HepG2 (cell line): Measurements from ENCODE around the gene CDK10. TPM values are rescaled to one million over a fixed set of nuclear protein-coding genes. Genes with fewer than 3 reads are reported as not detected.

Source experiments
- ATAC-seq: fragments of 200-7000 bp; cut with Tn5 transposase; 3 replicates; pipeline ENCODE4 v1.9.1; 2020; ENCODE audit warnings: mild to moderate bottlenecking, moderate library complexity
- BruUV-seq: library from RNA; stranded (reverse); fragments of 400-500 nt; replicated peaks from 2 replicates; lab custom pipeline; 2021; lab: Mats Ljungman, UMichigan
- CTCF ChIA-PET: fragments of 300-600 bp; formaldehyde crosslinking; extraction: SDS; loops from one replicate; lab custom pipeline; 2021; ENCODE audit warnings: low total read pairs, inconsistent platforms, low intra/inter-chr PET ratio; lab: Yijun Ruan, JAX
- POLR2A ChIA-PET: fragments of 350-600 bp; sonication (Branson Sonifier 250); formaldehyde crosslinking; loops from one replicate; lab custom pipeline; 2020; ENCODE audit warnings: antibody characterized with exemption, inconsistent platforms; lab: Yijun Ruan, JAX
- DNase-seq: peaks from one replicate; pipeline ENCODE4 v3.0.0-alpha.2; 2015; ENCODE audit warnings: low spot score
- FAIRE-seq: peaks from 3 replicates; lab custom pipeline; 2011; peaks lifted over from hg19 to GRCh38; lab: Jason Lieb, UNC
- H2AFZ ChIP-seq: one replicate; pipeline ENCODE4 v1.6.1; 2011; ENCODE audit warnings: low read length, inconsistent platforms
- H3K27ac ChIP-seq: fragments of 300-600 bp; 3 replicates; pipeline ENCODE4 v1.8.0; 2011; ENCODE audit warnings: mixed run types, mild to moderate bottlenecking, mixed read lengths, low read length, inconsistent platforms; ENCODE audit not compliant: insufficient read depth; ENCODE audit errors: extremely low read length
- H3K27me3 ChIP-seq, 2 experiments: fragments of 200-600 bp in 1 of 2; 2 replicates in 1 of 2; 3 replicates in 1 of 2; pipeline versions ENCODE4 v1.6.0 to v1.8.0; 2011; ENCODE audit warnings: low read length in 2 of 2, mild to moderate bottlenecking in 2 of 2, moderate library complexity in 2 of 2, inconsistent platforms in 1 of 2; ENCODE audit not compliant: insufficient read depth in 2 of 2, control insufficient read depth in 1 of 2
- H3K36me3 ChIP-seq, 2 experiments: fragments of 200-600 bp in 1 of 2; replicated peaks in 1 of 2; 2 replicates in 1 of 2; 3 replicates in 1 of 2; pipeline versions ENCODE4 v1.5.1 to v1.8.0; 2011; ENCODE audit warnings: low read length in 2 of 2, inconsistent platforms in 1 of 2; ENCODE audit not compliant: insufficient read depth in 2 of 2, control insufficient read depth in 1 of 2
- H3K4me1 ChIP-seq: 2 replicates; pipeline ENCODE4 v1.5.1; 2012; ENCODE audit warnings: low read length, inconsistent platforms; ENCODE audit not compliant: insufficient read depth
- H3K4me2 ChIP-seq: 2 replicates; pipeline ENCODE4 v1.6.0; 2011; ENCODE audit warnings: low read depth, low read length, inconsistent platforms
- H3K4me3 ChIP-seq, 3 experiments: fragments of 200-600 bp in 1 of 3; sonication (generic), shearing (Covaris generic) in 1 of 3; replicated peaks in 1 of 3; 2 replicates each; pipeline ENCODE4 v1.5.1; 2011 to 2016; ENCODE audit warnings: low read length in 3 of 3, inconsistent platforms in 2 of 3, low read depth in 2 of 3, mild to moderate bottlenecking in 2 of 3, control low read depth in 1 of 3, mixed read lengths in 1 of 3; ENCODE audit not compliant: insufficient read depth in 1 of 3
- H3K79me2 ChIP-seq: one replicate; pipeline ENCODE4 v1.6.1; 2011; ENCODE audit warnings: low read length, inconsistent platforms; ENCODE audit not compliant: insufficient read depth
- H3K9ac ChIP-seq: 2 replicates; pipeline ENCODE4 v1.6.0; 2011; ENCODE audit warnings: mild to moderate bottlenecking, low read depth, low read length, inconsistent platforms; ENCODE audit not compliant: insufficient read depth
- H3K9me3 ChIP-seq: 2 replicates; pipeline ENCODE4 v1.5.1; 2012; ENCODE audit warnings: mild to moderate bottlenecking, low read length
- H4K20me1 ChIP-seq: 2 replicates; pipeline ENCODE4 v1.6.0; 2011; ENCODE audit warnings: inconsistent platforms, mild to moderate bottlenecking, low read length, moderate library complexity; ENCODE audit not compliant: insufficient read depth
- ATF7-NPFF ChIP-seq: sonication (generic); formaldehyde crosslinking; IDR thresholded peaks from 2 replicates; pipeline ENCODE4 v1.8.1; 2023; ENCODE audit warnings: mild to moderate bottlenecking, low read depth, missing genetic modification reagents, moderate library complexity
- KAT2B ChIP-seq: fragments of 150-350 bp; IDR thresholded peaks from 2 replicates; pipeline ENCODE4 v1.6.1; 2014; ENCODE audit warnings: low read depth, low read length, borderline replicate concordance
- MXD4 ChIP-seq: IDR thresholded peaks from 2 replicates; pipeline ENCODE4 v1.6.1; 2016; ENCODE audit warnings: mild to moderate bottlenecking, missing biosample characterization, missing genetic modification reagents
- NFKB2 ChIP-seq: sonication (generic); formaldehyde crosslinking; IDR thresholded peaks from 2 replicates; pipeline ENCODE4 v1.4.0; 2020; ENCODE audit warnings: missing genetic modification reagents, borderline replicate concordance
- NFRKB ChIP-seq: fragments of 450-650 bp; IDR thresholded peaks from 2 replicates; pipeline ENCODE4 v1.6.1; 2017
- POGZ ChIP-seq: sonication (generic); formaldehyde crosslinking; IDR thresholded peaks from 2 replicates; pipeline ENCODE4 v1.4.0; 2020; ENCODE audit warnings: mild to moderate bottlenecking, missing genetic modification reagents
- TOE1 ChIP-seq: sonication (generic); formaldehyde crosslinking; IDR thresholded peaks from 2 replicates; pipeline ENCODE4 v1.4.0; 2020; ENCODE audit warnings: mild to moderate bottlenecking, missing genetic modification reagents
- ZNF567 ChIP-seq: sonication (generic); formaldehyde crosslinking; IDR thresholded peaks from 2 replicates; pipeline ENCODE4 v1.8.1; 2023; ENCODE audit warnings: mild to moderate bottlenecking, missing genetic modification reagents, borderline replicate concordance
- ZNF7 ChIP-seq: IDR thresholded peaks from 2 replicates; pipeline ENCODE4 v1.6.1; 2016; ENCODE audit warnings: missing biosample characterization, missing genetic modification reagents
- ZNF891 ChIP-seq: sonication (generic); formaldehyde crosslinking; IDR thresholded peaks from 2 replicates; pipeline ENCODE4 v1.5.0; 2020; ENCODE audit warnings: mild to moderate bottlenecking, missing genetic modification reagents
- WGBS: methylation state at CpG from one replicate; pipeline ENCODE4 v1.1.6; 2017; ENCODE audit warnings: low lambda C conversion rate; 5-methylcytosine and 5-hydroxymethylcytosine counted together
- in situ Hi-C: cut with HindIII; loops from 2 replicates; pipeline ENCODE4 v1.10.0; 2017; ENCODE audit warnings: low pct_unique_long_range_greater_than_20kb; ENCODE audit not compliant: extremely low pct_ligation_motif_present
- intact Hi-C: fragments of 100-400 bp; cut with micrococcal nuclease; formaldehyde crosslinking; loops from one replicate; pipeline ENCODE4 v1.10.0; 2022; ENCODE audit not compliant: unreplicated experiment
- polyA plus RNA-seq, 8 experiments: library from polyadenylated mRNA; depleted of rRNA in 3 of 8; stranded (reverse) in 7 of 8; unstranded in 1 of 8; fragments of >200 nt; fragmentation: Illumina TruSeq in 4 of 8; extraction: Trizol in 4 of 8; gene quantifications; 2 replicates each; pipeline versions ENCODE4 v1.2.1 to v1.2.3, GENCODE V29; 2011 to 2016; ENCODE audit warnings: low read depth in 4 of 8, missing spikeins in 1 of 8, mixed read lengths in 1 of 8; ENCODE audit not compliant: insufficient read depth in 1 of 8
- total RNA-seq, 5 experiments: library from RNA; depleted of rRNA; stranded (reverse); fragments of >200 nt; fragmentation: Illumina TruSeq; extraction: Trizol; gene quantifications; 2 replicates each; pipeline ENCODE4 v1.2.3, GENCODE V29; 2016; ENCODE audit warnings: low read depth in 1 of 5
- TF ChIP-seq, protein P1 (sequence below): sonication (generic); formaldehyde crosslinking; IDR thresholded peaks from 2 replicates; pipeline ENCODE4 v1.4.0; 2020; ENCODE audit warnings: mild to moderate bottlenecking, missing genetic modification reagents
- TF ChIP-seq, protein P2 (sequence below): sonication (generic); formaldehyde crosslinking; IDR thresholded peaks from 2 replicates; pipeline ENCODE4 v1.4.0; 2020; ENCODE audit warnings: mild to moderate bottlenecking, missing genetic modification reagents, borderline replicate concordance

Gene CDK10
- total and polyA plus RNA-seq, 2 of the 13 experiments (the other 11 are each of a cell fraction or from before 2014, with no cell fraction given): 2.5 to 3.9 TPM

DNA sequence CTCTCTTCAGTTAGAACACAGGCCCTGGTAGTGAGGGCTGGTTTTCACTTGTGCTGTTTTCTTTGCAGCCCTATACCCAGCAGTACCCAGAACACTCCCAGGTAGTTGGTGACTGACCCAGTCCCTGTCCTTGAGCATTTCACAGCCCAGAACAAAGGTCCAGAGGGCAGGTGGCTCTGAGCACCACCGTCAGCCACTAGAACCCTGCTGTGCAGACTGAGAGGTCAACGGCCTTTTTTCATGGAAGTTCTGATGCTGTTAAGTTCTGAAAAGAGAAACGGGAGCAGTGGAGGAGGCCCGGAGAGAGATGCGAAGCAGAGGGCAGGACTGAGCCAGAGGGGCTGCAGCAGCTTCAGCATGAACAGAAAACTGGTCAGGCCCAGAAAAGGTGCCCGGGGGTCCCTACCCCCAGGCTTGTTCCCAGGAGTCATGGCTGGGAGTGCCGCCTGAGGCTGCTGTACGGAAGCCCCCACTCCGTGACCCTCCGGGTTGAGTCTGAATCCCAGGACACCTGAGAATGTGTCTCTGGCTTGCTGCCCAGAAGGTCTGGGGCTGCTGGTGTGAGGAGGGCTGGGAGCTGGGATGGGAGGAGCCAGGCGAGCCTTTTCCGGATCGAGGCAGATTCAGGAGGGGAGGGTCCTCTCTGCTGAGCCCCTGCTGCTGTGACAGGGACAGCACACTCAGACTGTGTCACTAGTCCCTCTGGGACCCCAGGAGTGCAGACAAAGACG lies 43.5 kb downstream of the CDK10 start (continued):
- TF ChIP-seq, protein P1, sequence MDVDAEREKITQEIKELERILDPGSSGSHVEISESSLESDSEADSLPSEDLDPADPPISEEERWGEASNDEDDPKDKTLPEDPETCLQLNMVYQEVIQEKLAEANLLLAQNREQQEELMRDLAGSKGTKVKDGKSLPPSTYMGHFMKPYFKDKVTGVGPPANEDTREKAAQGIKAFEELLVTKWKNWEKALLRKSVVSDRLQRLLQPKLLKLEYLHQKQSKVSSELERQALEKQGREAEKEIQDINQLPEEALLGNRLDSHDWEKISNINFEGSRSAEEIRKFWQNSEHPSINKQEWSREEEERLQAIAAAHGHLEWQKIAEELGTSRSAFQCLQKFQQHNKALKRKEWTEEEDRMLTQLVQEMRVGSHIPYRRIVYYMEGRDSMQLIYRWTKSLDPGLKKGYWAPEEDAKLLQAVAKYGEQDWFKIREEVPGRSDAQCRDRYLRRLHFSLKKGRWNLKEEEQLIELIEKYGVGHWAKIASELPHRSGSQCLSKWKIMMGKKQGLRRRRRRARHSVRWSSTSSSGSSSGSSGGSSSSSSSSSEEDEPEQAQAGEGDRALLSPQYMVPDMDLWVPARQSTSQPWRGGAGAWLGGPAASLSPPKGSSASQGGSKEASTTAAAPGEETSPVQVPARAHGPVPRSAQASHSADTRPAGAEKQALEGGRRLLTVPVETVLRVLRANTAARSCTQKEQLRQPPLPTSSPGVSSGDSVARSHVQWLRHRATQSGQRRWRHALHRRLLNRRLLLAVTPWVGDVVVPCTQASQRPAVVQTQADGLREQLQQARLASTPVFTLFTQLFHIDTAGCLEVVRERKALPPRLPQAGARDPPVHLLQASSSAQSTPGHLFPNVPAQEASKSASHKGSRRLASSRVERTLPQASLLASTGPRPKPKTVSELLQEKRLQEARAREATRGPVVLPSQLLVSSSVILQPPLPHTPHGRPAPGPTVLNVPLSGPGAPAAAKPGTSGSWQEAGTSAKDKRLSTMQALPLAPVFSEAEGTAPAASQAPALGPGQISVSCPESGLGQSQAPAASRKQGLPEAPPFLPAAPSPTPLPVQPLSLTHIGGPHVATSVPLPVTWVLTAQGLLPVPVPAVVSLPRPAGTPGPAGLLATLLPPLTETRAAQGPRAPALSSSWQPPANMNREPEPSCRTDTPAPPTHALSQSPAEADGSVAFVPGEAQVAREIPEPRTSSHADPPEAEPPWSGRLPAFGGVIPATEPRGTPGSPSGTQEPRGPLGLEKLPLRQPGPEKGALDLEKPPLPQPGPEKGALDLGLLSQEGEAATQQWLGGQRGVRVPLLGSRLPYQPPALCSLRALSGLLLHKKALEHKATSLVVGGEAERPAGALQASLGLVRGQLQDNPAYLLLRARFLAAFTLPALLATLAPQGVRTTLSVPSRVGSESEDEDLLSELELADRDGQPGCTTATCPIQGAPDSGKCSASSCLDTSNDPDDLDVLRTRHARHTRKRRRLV (CRISPR knock-in tag): no peak

DNA sequence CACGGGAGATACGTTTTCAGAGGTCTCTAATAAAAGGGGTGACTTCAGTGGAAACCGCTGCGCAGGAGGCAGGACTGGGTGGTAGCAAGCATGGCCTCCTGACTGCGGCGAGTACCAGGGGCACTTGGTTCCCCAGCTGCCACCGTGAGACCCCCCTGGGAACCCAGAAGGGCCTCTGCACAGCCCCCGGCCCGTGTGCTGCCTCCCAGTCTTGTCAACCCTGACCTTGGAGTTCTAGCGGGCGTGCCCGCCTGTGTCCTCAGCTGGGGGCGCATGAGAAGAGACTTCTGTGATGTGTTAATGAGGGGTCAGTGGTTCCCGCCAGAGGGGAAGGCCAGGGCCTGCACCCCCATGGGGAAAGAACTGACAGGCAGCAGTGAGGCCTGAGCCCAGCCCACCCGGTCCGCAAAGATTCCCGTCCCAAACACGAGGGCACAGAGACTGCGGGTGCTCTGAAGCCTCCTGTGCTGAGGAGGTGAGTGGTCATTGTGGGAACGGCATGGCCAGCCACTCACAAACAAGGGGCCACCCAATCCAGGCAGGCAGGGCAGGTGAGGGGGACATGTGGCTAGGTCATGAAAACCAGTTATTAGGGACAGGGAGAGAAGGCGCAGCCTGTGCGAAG lies 44.2 kb downstream of the CDK10 start:
- Histone ChIP-seq H3K27me3 (no peaks in the 10 kb centered on the region), H3K4me1 (peaks cover 21% of the 10 kb centered on the region), H3K9me3 (no peaks in the 10 kb centered on the region), H4K20me1 (no peaks in the 10 kb centered on the region), H3K9ac (no peak overlapping the region), H3K27ac (peak overlapping the region; percentile 50), H3K4me3 (no peak overlapping the region), H3K79me2 (no peaks in the 10 kb centered on the region), H2AFZ (no peak overlapping the region), H3K4me2 (no peak overlapping the region), H3K36me3 (peaks cover 36 to 62% of the 10 kb centered on the region in 2 experiments)
- DNase-seq (no peak), ATAC-seq (no peak; the same call in 2 of the 3 replicates), FAIRE-seq (no peak)
- CTCF ChIA-PET: no interaction called here
- no TSS peak for BruUV-seq
- POLR2A ChIA-PET: no interaction called here
- WGBS: 90% methylated on average over 18 of the region's 22 CpGs
- in situ Hi-C loops (no loop called here), intact Hi-C loops (no loop called here)
- TF ChIP-seq ATF7-NPFF (CRISPR knock-in tag) (no peak), POGZ (CRISPR knock-in tag) (no peak), NFKB2 (CRISPR knock-in tag) (no peak), TOE1 (CRISPR knock-in tag) (no peak), NFRKB (no peak), MXD4 (CRISPR knock-in tag) (no peak), ZNF891 (CRISPR knock-in tag) (no peak), ZNF7 (CRISPR knock-in tag) (no peak), ZNF567 (CRISPR knock-in tag) (0 out of 2 replicates have a peak, but pooled peaks have one; percentile 6), KAT2B (no peak)
- TF ChIP-seq, protein P2, sequence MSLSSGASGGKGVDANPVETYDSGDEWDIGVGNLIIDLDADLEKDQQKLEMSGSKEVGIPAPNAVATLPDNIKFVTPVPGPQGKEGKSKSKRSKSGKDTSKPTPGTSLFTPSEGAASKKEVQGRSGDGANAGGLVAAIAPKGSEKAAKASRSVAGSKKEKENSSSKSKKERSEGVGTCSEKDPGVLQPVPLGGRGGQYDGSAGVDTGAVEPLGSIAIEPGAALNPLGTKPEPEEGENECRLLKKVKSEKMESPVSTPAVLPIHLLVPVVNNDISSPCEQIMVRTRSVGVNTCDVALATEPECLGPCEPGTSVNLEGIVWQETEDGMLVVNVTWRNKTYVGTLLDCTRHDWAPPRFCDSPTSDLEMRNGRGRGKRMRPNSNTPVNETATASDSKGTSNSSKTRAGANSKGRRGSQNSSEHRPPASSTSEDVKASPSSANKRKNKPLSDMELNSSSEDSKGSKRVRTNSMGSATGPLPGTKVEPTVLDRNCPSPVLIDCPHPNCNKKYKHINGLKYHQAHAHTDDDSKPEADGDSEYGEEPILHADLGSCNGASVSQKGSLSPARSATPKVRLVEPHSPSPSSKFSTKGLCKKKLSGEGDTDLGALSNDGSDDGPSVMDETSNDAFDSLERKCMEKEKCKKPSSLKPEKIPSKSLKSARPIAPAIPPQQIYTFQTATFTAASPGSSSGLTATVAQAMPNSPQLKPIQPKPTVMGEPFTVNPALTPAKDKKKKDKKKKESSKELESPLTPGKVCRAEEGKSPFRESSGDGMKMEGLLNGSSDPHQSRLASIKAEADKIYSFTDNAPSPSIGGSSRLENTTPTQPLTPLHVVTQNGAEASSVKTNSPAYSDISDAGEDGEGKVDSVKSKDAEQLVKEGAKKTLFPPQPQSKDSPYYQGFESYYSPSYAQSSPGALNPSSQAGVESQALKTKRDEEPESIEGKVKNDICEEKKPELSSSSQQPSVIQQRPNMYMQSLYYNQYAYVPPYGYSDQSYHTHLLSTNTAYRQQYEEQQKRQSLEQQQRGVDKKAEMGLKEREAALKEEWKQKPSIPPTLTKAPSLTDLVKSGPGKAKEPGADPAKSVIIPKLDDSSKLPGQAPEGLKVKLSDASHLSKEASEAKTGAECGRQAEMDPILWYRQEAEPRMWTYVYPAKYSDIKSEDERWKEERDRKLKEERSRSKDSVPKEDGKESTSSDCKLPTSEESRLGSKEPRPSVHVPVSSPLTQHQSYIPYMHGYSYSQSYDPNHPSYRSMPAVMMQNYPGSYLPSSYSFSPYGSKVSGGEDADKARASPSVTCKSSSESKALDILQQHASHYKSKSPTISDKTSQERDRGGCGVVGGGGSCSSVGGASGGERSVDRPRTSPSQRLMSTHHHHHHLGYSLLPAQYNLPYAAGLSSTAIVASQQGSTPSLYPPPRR (CRISPR knock-in tag): no peak
